LNCAP (cell line): ENCODE data around the gene SLC39A11.

Experiments used
- TF ChIP-seq, protein P1 (sequence below): fragments of 450-650 bp; IDR thresholded peaks from 2 replicates; pipeline ENCODE4 v1.5.1; 2017; ENCODE audit warnings: mild to moderate bottlenecking

Gene SLC39A11

GRCh38 chr17:72890711-72891110 lies 201.8 kb downstream of the SLC39A11 start:
- TF ChIP-seq, protein P1, sequence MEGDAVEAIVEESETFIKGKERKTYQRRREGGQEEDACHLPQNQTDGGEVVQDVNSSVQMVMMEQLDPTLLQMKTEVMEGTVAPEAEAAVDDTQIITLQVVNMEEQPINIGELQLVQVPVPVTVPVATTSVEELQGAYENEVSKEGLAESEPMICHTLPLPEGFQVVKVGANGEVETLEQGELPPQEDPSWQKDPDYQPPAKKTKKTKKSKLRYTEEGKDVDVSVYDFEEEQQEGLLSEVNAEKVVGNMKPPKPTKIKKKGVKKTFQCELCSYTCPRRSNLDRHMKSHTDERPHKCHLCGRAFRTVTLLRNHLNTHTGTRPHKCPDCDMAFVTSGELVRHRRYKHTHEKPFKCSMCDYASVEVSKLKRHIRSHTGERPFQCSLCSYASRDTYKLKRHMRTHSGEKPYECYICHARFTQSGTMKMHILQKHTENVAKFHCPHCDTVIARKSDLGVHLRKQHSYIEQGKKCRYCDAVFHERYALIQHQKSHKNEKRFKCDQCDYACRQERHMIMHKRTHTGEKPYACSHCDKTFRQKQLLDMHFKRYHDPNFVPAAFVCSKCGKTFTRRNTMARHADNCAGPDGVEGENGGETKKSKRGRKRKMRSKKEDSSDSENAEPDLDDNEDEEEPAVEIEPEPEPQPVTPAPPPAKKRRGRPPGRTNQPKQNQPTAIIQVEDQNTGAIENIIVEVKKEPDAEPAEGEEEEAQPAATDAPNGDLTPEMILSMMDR = no peak

- TF ChIP-seq, protein P1 = no peak
These were observed 204.6 kb downstream of the SLC39A11 start for GRCh38 chr17:72887917-72888316.

- TF ChIP-seq, protein P1 = no peak
These were observed 205.2 kb downstream of the SLC39A11 start for GRCh38 chr17:72887322-72887721.

GRCh38 chr17:72886622-72887021 lies 205.9 kb downstream of the SLC39A11 start:
- TF ChIP-seq, protein P1 = no peak

DNA sequence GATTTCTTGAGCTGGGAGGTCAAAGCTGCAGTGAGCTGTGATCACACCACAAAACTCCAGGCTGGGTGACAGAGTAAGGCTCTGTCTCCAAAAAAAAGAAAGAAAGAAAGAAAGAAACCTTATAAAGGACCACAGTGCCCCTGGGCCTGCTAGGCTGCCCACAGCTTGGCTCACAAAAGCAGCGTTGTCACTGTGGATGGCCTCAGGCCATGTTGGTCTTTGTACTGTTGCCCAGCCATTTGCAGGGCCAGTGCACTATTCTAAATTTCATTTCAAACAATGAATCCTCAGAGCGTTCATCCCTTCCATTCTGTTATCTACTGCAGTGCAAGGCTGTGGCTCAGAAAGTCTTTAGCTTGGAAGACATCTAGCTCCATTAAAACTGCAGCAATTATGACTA lies 208.4 kb downstream of the SLC39A11 start:
- TF ChIP-seq, protein P1 = no peak

- TF ChIP-seq, protein P1 = no peak
These were observed 209.1 kb downstream of the SLC39A11 start for GRCh38 chr17:72883351-72883750.

DNA sequence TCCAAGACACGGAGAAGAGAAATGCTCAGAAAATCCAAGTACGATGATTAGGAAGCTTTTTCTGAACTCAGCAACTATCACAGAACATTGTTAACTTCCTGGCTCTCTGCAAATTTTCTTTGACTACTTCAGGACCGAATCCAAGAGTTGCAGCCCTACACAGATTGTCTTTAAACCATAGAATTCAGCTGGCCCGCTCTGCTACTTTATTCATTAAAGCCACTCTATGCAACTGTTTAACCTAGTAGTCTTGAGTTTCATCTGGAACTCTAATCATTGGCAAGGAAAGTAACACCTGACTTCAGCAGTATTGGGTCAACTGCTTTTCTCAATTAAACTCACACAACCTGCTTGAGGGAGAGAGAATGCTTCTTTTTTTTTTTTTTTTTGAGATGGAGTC lies 210.1 kb downstream of the SLC39A11 start:
- TF ChIP-seq, protein P1 = no peak

GRCh38 chr17:72879877-72880276 lies 212.6 kb downstream of the SLC39A11 start:
- TF ChIP-seq, protein P1 = no peak
